HFFc6 (cell line): ENCODE results near the gene SLC18A3. TPM values are rescaled to one million over a fixed set of nuclear protein-coding genes. Genes with fewer than 3 reads are reported as not detected.

Source experiments
- DNase-seq: peaks from one replicate; pipeline ENCODE4 v3.0.0-alpha.2; 2018
- H3K27ac Mint-ChIP-seq: 2 replicates; pipeline ENCODE4 v1.8.0; 2020; ENCODE audit warnings: mild to moderate bottlenecking, mixed read lengths
- H3K27me3 Mint-ChIP-seq: 2 replicates; pipeline ENCODE4 v1.8.0; 2021; ENCODE audit warnings: mild to moderate bottlenecking, moderate library complexity, mixed read lengths; ENCODE audit not compliant: insufficient read depth
- H3K36me3 Mint-ChIP-seq: 2 replicates; pipeline ENCODE4 v1.8.0; 2021; ENCODE audit warnings: low read depth, mixed read lengths
- H3K4me1 Mint-ChIP-seq: 2 replicates; pipeline ENCODE4 v1.8.0; 2020; ENCODE audit warnings: low read depth, mixed read lengths
- H3K4me3 Mint-ChIP-seq: 2 replicates; pipeline ENCODE4 v1.8.0; 2020; ENCODE audit warnings: mild to moderate bottlenecking, moderate library complexity, mixed read lengths
- H3K9me3 Mint-ChIP-seq: 2 replicates; pipeline ENCODE4 v1.8.0; 2020; ENCODE audit warnings: mild to moderate bottlenecking, mixed read lengths
- total RNA-seq, 6 experiments: library from RNA; stranded (reverse); fragmentation: NEBNext Ultra II Directional; extraction: Animal tissue kit (Norgen Biotek cat#: 25700); gene quantifications; 2 replicates in 1 of 6; 3 replicates in 5 of 6; pipeline ENCODE4 v1.2.3, GENCODE V29; 2021
- TF ChIP-seq, protein P1 (sequence below): fragments of 200-600 bp; sonication (generic); IDR thresholded peaks from 2 replicates; pipeline ENCODE4 v1.5.0; 2021; ENCODE audit warnings: antibody characterized with exemption, mild to moderate bottlenecking

SLC18A3 gene
- total RNA-seq, 6 experiments from 2014 or later: not detected

DNA sequence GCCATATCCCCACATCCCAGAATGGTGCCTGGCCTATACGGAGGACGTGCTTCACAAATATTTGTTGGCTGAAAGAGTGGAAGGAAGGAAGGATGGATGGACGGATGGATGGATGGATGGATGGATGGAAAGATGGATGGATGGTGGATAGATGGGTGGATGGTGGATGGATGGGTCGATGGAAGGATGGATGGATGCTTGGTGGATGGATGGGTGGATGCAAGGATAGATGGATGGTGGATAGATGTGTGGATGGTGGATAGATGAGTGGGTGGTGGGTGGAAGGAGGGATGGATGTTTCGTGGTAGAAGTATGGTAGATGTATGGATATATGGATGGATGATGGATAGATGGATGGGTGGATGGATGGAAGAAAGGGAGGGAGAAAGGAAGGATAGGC lies 14.5 kb downstream of the SLC18A3 start:
- Mint-ChIP-seq H3K27ac (no peak overlapping the region), H3K4me1 (no peaks in the 10 kb centered on the region), H3K36me3 (no peaks in the 10 kb centered on the region), H3K27me3 (peaks cover 38% of the 10 kb centered on the region), H3K4me3 (no peak overlapping the region), H3K9me3 (no peaks in the 10 kb centered on the region)
- no peak for DNase-seq
- TF ChIP-seq, protein P1, sequence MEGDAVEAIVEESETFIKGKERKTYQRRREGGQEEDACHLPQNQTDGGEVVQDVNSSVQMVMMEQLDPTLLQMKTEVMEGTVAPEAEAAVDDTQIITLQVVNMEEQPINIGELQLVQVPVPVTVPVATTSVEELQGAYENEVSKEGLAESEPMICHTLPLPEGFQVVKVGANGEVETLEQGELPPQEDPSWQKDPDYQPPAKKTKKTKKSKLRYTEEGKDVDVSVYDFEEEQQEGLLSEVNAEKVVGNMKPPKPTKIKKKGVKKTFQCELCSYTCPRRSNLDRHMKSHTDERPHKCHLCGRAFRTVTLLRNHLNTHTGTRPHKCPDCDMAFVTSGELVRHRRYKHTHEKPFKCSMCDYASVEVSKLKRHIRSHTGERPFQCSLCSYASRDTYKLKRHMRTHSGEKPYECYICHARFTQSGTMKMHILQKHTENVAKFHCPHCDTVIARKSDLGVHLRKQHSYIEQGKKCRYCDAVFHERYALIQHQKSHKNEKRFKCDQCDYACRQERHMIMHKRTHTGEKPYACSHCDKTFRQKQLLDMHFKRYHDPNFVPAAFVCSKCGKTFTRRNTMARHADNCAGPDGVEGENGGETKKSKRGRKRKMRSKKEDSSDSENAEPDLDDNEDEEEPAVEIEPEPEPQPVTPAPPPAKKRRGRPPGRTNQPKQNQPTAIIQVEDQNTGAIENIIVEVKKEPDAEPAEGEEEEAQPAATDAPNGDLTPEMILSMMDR: no peak

DNA sequence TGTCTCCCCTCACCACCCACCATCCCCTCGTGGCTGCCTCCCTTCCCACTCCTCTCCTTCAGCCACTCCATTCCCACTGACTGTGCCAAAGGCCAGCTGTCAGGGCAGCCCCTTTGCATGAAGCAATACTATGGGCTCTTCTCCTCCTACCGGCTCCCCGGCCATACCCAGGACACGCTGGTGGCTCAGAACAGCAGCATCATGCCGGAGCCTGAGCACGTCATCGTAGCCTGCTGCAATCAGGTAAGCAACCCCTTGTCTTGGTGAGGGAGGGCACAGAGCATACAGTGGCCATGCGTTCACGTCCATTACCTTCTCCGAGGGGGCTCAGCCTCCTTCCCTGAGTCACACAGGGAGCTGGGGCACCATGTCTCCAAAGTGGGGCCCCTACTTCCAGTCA lies 15.3 kb downstream of the SLC18A3 start:
- Mint-ChIP-seq H3K9me3 (no peaks in the 10 kb centered on the region), H3K36me3 (no peaks in the 10 kb centered on the region), H3K27me3 (peaks cover 30% of the 10 kb centered on the region), H3K4me3 (no peak overlapping the region), H3K27ac (no peak overlapping the region), H3K4me1 (no peaks in the 10 kb centered on the region)
- TF ChIP-seq, protein P1: no peak
- DNase-seq: no peak

DNA sequence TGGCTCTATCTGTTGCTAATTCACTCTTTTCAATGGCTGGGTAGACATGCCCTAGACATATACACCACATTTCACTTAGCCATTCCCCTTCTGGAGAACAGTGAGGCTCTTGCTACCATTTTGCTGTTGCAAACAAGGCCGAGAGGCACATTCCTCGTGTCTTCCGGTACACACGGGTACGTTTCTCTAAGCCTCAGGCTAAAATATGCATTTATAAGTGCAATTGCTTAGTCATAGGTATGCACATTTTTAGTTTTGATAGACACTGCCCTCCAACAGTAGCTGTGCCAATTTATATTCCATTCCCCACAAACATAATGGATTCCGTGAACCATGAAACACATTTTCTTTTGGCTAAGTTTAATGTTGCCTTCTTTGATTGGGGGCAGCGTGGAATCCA lies 16.9 kb downstream of the SLC18A3 start:
- Mint-ChIP-seq H3K27ac (no peak overlapping the region), H3K4me3 (no peak overlapping the region), H3K4me1 (no peaks in the 10 kb centered on the region), H3K27me3 (peaks cover 20% of the 10 kb centered on the region), H3K9me3 (no peaks in the 10 kb centered on the region), H3K36me3 (no peaks in the 10 kb centered on the region)
- TF ChIP-seq, protein P1: no peak
- DNase-seq: no peak

DNA sequence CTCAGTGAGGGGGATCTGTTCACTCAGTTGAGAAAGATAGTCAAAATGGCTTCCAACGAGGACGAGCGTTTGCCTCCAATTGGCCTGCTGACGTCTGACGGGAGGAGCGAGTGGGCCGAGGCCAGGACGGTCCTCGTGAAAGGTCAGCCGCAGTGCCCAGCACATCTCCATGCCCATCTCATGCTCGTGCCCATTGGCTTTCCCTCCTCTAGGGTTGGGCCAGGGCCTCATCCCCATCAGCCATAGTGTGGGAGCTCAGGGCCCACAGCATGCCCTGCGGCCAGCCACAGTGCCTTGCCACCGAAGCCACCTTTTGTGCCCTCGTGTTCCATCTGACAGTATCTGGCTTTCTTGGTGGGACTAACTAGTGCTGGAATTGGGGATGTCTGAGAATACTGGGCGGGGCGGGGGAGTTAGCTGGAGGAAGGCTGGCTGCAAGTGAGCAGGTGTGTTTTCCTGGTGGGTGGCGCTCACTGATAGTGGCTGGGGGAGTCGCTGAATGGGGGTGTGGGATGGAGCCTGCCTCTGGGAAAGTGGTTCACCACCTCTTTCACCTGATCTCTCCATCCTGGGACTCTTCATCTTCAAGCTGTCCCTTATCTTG lies 17.6 kb downstream of the SLC18A3 start:
- Mint-ChIP-seq H3K27me3 (peaks cover 20% of the 10 kb centered on the region), H3K27ac (no peak overlapping the region), H3K4me3 (no peak overlapping the region), H3K4me1 (no peaks in the 10 kb centered on the region), H3K9me3 (no peaks in the 10 kb centered on the region), H3K36me3 (no peaks in the 10 kb centered on the region)
- TF ChIP-seq, protein P1: no peak
- DNase-seq: no peak

DNA sequence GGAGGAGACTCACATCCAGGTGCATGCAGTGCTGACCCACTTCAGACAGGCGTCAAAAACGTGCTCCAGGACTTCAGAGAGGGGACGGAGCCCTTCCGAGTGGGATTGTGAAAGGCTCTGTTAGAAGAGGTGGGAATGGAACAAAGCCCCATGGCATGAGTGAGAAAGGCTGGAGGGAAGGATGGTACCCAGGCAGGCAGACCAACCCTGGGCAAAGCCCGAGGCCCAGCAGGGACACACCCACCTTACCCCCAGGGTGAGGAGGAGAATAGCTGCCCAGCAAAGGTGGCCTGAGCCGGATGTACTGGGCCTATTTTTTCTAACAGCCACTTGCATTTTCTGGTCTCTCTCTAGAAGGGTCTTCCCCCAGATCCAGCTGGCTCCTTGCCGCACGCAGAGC lies 18.5 kb downstream of the SLC18A3 start:
- H3K4me3 Mint-ChIP-seq: no peak overlapping the region
- no peaks in the 10 kb centered on the region for H3K36me3 Mint-ChIP-seq
- no peak for DNase-seq
- no peaks in the 10 kb centered on the region for H3K9me3 Mint-ChIP-seq
- H3K4me1 Mint-ChIP-seq: no peaks in the 10 kb centered on the region
- peaks cover 22% of the 10 kb centered on the region for H3K27me3 Mint-ChIP-seq
- H3K27ac Mint-ChIP-seq: no peak overlapping the region
- TF ChIP-seq, protein P1: no peak
